HepG2 (cell line): Measurements from ENCODE around the gene TMEM8B. TPM values are rescaled to one million over a fixed set of nuclear protein-coding genes. Genes with fewer than 3 reads are reported as not detected.

Experiments
- ATAC-seq: fragments of 200-7000 bp; cut with Tn5 transposase; 3 replicates; pipeline ENCODE4 v1.9.1; 2020; ENCODE audit warnings: mild to moderate bottlenecking, moderate library complexity
- BruUV-seq: library from RNA; stranded (reverse); fragments of 400-500 nt; replicated peaks from 2 replicates; lab custom pipeline; 2021; lab: Mats Ljungman, UMichigan
- CTCF ChIA-PET: fragments of 300-600 bp; formaldehyde crosslinking; extraction: SDS; loops from one replicate; lab custom pipeline; 2021; ENCODE audit warnings: low total read pairs, inconsistent platforms, low intra/inter-chr PET ratio; lab: Yijun Ruan, JAX
- POLR2A ChIA-PET: fragments of 350-600 bp; sonication (Branson Sonifier 250); formaldehyde crosslinking; loops from one replicate; lab custom pipeline; 2020; ENCODE audit warnings: antibody characterized with exemption, inconsistent platforms; lab: Yijun Ruan, JAX
- DNase-seq: peaks from one replicate; pipeline ENCODE4 v3.0.0-alpha.2; 2015; ENCODE audit warnings: low spot score
- FAIRE-seq: peaks from 3 replicates; lab custom pipeline; 2011; peaks lifted over from hg19 to GRCh38; lab: Jason Lieb, UNC
- H2AFZ ChIP-seq: one replicate; pipeline ENCODE4 v1.6.1; 2011; ENCODE audit warnings: low read length, inconsistent platforms
- H3K27ac ChIP-seq: fragments of 300-600 bp; 3 replicates; pipeline ENCODE4 v1.8.0; 2011; ENCODE audit warnings: mixed run types, mild to moderate bottlenecking, mixed read lengths, low read length, inconsistent platforms; ENCODE audit not compliant: insufficient read depth; ENCODE audit errors: extremely low read length
- H3K27me3 ChIP-seq, 2 experiments: fragments of 200-600 bp in 1 of 2; 2 replicates in 1 of 2; 3 replicates in 1 of 2; pipeline versions ENCODE4 v1.6.0 to v1.8.0; 2011; ENCODE audit warnings: low read length in 2 of 2, mild to moderate bottlenecking in 2 of 2, moderate library complexity in 2 of 2, inconsistent platforms in 1 of 2; ENCODE audit not compliant: insufficient read depth in 2 of 2, control insufficient read depth in 1 of 2
- H3K36me3 ChIP-seq, 2 experiments: fragments of 200-600 bp in 1 of 2; replicated peaks in 1 of 2; 2 replicates in 1 of 2; 3 replicates in 1 of 2; pipeline versions ENCODE4 v1.5.1 to v1.8.0; 2011; ENCODE audit warnings: low read length in 2 of 2, inconsistent platforms in 1 of 2; ENCODE audit not compliant: insufficient read depth in 2 of 2, control insufficient read depth in 1 of 2
- H3K4me1 ChIP-seq: 2 replicates; pipeline ENCODE4 v1.5.1; 2012; ENCODE audit warnings: low read length, inconsistent platforms; ENCODE audit not compliant: insufficient read depth
- H3K4me2 ChIP-seq: 2 replicates; pipeline ENCODE4 v1.6.0; 2011; ENCODE audit warnings: low read depth, low read length, inconsistent platforms
- H3K4me3 ChIP-seq, 3 experiments: fragments of 200-600 bp in 1 of 3; sonication (generic), shearing (Covaris generic) in 1 of 3; replicated peaks in 1 of 3; 2 replicates each; pipeline ENCODE4 v1.5.1; 2011 to 2016; ENCODE audit warnings: low read length in 3 of 3, inconsistent platforms in 2 of 3, low read depth in 2 of 3, mild to moderate bottlenecking in 2 of 3, control low read depth in 1 of 3, mixed read lengths in 1 of 3; ENCODE audit not compliant: insufficient read depth in 1 of 3
- H3K79me2 ChIP-seq: one replicate; pipeline ENCODE4 v1.6.1; 2011; ENCODE audit warnings: low read length, inconsistent platforms; ENCODE audit not compliant: insufficient read depth
- H3K9ac ChIP-seq: 2 replicates; pipeline ENCODE4 v1.6.0; 2011; ENCODE audit warnings: mild to moderate bottlenecking, low read depth, low read length, inconsistent platforms; ENCODE audit not compliant: insufficient read depth
- H3K9me3 ChIP-seq: 2 replicates; pipeline ENCODE4 v1.5.1; 2012; ENCODE audit warnings: mild to moderate bottlenecking, low read length
- H4K20me1 ChIP-seq: 2 replicates; pipeline ENCODE4 v1.6.0; 2011; ENCODE audit warnings: inconsistent platforms, mild to moderate bottlenecking, low read length, moderate library complexity; ENCODE audit not compliant: insufficient read depth
- ATAD3A ChIP-seq: sonication (generic); formaldehyde crosslinking; IDR thresholded peaks from 2 replicates; pipeline ENCODE4 v1.4.0; 2020; ENCODE audit warnings: missing genetic modification reagents
- CHD2 ChIP-seq: IDR thresholded peaks from 2 replicates; pipeline ENCODE4 v1.6.1; 2011; ENCODE audit warnings: low read depth, low read length, improper control_type of control experiment
- KAT7 ChIP-seq: IDR thresholded peaks from 2 replicates; pipeline ENCODE4 v1.6.1; 2018; ENCODE audit warnings: borderline replicate concordance, missing compliant biosample characterization
- SMAD1 ChIP-seq: sonication (generic); formaldehyde crosslinking; IDR thresholded peaks from 2 replicates; pipeline ENCODE4 v1.4.0; 2020; ENCODE audit warnings: missing genetic modification reagents, low read depth, mild to moderate bottlenecking, borderline replicate concordance
- ZFP1 ChIP-seq: IDR thresholded peaks from 2 replicates; pipeline ENCODE4 v1.6.1; 2016
- ZNF24 ChIP-seq: fragments of 450-650 bp; IDR thresholded peaks from 2 replicates; pipeline ENCODE4 v1.6.1; 2017; ENCODE audit warnings: antibody characterized with exemption, mild to moderate bottlenecking
- ZNF256 ChIP-seq: sonication (generic); formaldehyde crosslinking; conservative IDR thresholded peaks from 2 replicates; pipeline ENCODE4 v1.4.0; 2020; ENCODE audit warnings: missing genetic modification reagents
- ZNF556 ChIP-seq: sonication (generic); formaldehyde crosslinking; IDR thresholded peaks from 2 replicates; pipeline ENCODE4 v1.4.0; 2020; ENCODE audit warnings: mild to moderate bottlenecking, missing genetic modification reagents, borderline replicate concordance
- ZNF644 ChIP-seq: IDR thresholded peaks from 2 replicates; pipeline ENCODE4 v1.6.1; 2016; ENCODE audit warnings: low read depth
- ZNF775 ChIP-seq: sonication (generic); formaldehyde crosslinking; IDR thresholded peaks from 2 replicates; pipeline ENCODE4 v1.4.0; 2020; ENCODE audit warnings: missing genetic modification reagents, mild to moderate bottlenecking, moderate library complexity, borderline replicate concordance
- WGBS: methylation state at CpG from one replicate; pipeline ENCODE4 v1.1.6; 2017; ENCODE audit warnings: low lambda C conversion rate; 5-methylcytosine and 5-hydroxymethylcytosine counted together
- in situ Hi-C: cut with HindIII; loops from 2 replicates; pipeline ENCODE4 v1.10.0; 2017; ENCODE audit warnings: low pct_unique_long_range_greater_than_20kb; ENCODE audit not compliant: extremely low pct_ligation_motif_present
- intact Hi-C: fragments of 100-400 bp; cut with micrococcal nuclease; formaldehyde crosslinking; loops from one replicate; pipeline ENCODE4 v1.10.0; 2022; ENCODE audit not compliant: unreplicated experiment
- polyA plus RNA-seq, 8 experiments: library from polyadenylated mRNA; depleted of rRNA in 3 of 8; stranded (reverse) in 7 of 8; unstranded in 1 of 8; fragments of >200 nt; fragmentation: Illumina TruSeq in 4 of 8; extraction: Trizol in 4 of 8; gene quantifications; 2 replicates each; pipeline versions ENCODE4 v1.2.1 to v1.2.3, GENCODE V29; 2011 to 2016; ENCODE audit warnings: low read depth in 4 of 8, missing spikeins in 1 of 8, mixed read lengths in 1 of 8; ENCODE audit not compliant: insufficient read depth in 1 of 8
- total RNA-seq, 5 experiments: library from RNA; depleted of rRNA; stranded (reverse); fragments of >200 nt; fragmentation: Illumina TruSeq; extraction: Trizol; gene quantifications; 2 replicates each; pipeline ENCODE4 v1.2.3, GENCODE V29; 2016; ENCODE audit warnings: low read depth in 1 of 5
- TF ChIP-seq, protein P1 (sequence below): sonication (generic); formaldehyde crosslinking; IDR thresholded peaks from 2 replicates; pipeline ENCODE4 v1.5.1; 2020; ENCODE audit warnings: mild to moderate bottlenecking, missing genetic modification reagents, borderline replicate concordance
- TF ChIP-seq, protein P2 (sequence below): sonication (generic); formaldehyde crosslinking; IDR thresholded peaks from 2 replicates; pipeline ENCODE4 v1.5.1; 2020; ENCODE audit warnings: missing genetic modification reagents, mild to moderate bottlenecking, borderline replicate concordance

TMEM8B gene
- total and polyA plus RNA-seq, 2 of the 13 experiments (the other 11 are each of a cell fraction or from before 2014, with no cell fraction given), result 2.1 to 2.7 TPM

DNA sequence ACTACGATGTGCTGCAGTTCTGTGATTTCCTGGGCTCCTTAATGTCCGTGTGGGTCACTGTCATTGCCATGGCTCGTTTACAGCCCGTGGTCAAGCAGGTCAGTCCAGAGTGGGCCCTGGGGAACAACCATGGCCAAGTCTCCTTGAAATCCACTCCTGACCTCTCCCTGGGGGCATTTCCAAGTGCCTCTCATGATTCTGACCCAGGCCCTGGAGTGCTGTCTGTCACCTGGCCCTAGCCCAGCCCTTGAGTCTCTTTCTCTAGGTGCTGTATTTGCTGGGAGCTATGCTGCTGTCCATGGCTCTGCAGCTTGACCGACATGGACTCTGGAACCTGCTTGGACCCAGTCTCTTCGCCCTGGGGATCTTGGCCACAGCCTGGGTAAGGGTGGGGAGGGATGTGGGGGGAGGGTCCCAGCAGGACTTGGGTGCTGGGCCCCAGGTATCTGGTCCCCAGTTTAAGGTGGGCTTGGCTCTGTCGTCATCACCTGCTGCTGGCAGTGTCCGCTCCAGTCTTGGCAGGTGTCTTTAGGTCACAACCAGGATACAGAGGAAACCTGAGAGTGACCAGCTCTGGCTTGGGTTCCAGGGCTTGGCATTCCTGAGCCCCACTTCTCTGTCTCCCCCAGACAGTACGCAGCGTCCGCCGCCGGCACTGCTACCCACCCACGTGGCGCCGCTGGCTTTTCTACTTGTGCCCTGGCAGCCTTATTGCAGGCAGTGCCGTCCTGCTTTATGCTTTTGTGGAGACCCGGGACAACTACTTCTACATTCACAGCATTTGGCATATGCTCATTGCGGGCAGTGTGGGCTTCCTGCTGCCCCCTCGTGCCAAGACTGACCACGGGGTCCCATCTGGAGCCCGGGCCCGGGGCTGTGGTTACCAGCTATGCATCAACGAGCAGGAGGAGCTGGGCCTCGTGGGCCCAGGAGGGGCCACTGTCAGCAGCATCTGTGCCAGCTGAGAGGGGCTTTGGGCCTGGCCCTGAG is 24.1 kb downstream of the TMEM8B start:
- in situ Hi-C loops, result no loop called here
- WGBS, result 53% methylated on average over 16 of the region's 25 CpGs
- Histone ChIP-seq H3K9ac (no peak overlapping the region), H3K36me3 (no peaks in the 10 kb centered on the region), H4K20me1 (no peaks in the 10 kb centered on the region), H2AFZ (no peak overlapping the region), H3K27me3 (peaks cover 0 to 20% of the 10 kb centered on the region in 2 experiments; a peak in 1 of 5 replicates), H3K9me3 (no peaks in the 10 kb centered on the region), H3K4me1 (no peaks in the 10 kb centered on the region), H3K79me2 (no peaks in the 10 kb centered on the region), H3K4me3 (no peak overlapping the region), H3K27ac (no peak overlapping the region), H3K4me2 (no peak overlapping the region)
- BruUV-seq, result no TSS peak
- POLR2A ChIA-PET, result no interaction called here
- no peak for DNase-seq
- ATAC-seq, result peak; percentile 48; the same call in 1 of the 3 replicates
- CTCF ChIA-PET, result no interaction called here
- no peak for TF ChIP-seq SMAD1 (CRISPR knock-in tag)
- no peak for TF ChIP-seq ZNF256 (CRISPR knock-in tag)
- TF ChIP-seq, protein P1, sequence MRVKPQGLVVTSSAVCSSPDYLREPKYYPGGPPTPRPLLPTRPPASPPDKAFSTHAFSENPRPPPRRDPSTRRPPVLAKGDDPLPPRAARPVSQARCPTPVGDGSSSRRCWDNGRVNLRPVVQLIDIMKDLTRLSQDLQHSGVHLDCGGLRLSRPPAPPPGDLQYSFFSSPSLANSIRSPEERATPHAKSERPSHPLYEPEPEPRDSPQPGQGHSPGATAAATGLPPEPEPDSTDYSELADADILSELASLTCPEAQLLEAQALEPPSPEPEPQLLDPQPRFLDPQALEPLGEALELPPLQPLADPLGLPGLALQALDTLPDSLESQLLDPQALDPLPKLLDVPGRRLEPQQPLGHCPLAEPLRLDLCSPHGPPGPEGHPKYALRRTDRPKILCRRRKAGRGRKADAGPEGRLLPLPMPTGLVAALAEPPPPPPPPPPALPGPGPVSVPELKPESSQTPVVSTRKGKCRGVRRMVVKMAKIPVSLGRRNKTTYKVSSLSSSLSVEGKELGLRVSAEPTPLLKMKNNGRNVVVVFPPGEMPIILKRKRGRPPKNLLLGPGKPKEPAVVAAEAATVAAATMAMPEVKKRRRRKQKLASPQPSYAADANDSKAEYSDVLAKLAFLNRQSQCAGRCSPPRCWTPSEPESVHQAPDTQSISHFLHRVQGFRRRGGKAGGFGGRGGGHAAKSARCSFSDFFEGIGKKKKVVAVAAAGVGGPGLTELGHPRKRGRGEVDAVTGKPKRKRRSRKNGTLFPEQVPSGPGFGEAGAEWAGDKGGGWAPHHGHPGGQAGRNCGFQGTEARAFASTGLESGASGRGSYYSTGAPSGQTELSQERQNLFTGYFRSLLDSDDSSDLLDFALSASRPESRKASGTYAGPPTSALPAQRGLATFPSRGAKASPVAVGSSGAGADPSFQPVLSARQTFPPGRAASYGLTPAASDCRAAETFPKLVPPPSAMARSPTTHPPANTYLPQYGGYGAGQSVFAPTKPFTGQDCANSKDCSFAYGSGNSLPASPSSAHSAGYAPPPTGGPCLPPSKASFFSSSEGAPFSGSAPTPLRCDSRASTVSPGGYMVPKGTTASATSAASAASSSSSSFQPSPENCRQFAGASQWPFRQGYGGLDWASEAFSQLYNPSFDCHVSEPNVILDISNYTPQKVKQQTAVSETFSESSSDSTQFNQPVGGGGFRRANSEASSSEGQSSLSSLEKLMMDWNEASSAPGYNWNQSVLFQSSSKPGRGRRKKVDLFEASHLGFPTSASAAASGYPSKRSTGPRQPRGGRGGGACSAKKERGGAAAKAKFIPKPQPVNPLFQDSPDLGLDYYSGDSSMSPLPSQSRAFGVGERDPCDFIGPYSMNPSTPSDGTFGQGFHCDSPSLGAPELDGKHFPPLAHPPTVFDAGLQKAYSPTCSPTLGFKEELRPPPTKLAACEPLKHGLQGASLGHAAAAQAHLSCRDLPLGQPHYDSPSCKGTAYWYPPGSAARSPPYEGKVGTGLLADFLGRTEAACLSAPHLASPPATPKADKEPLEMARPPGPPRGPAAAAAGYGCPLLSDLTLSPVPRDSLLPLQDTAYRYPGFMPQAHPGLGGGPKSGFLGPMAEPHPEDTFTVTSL, result no peak
- no peak for TF ChIP-seq ZFP1 (CRISPR knock-in tag)
- TF ChIP-seq ZNF556, result no peak
- TF ChIP-seq, protein P2, sequence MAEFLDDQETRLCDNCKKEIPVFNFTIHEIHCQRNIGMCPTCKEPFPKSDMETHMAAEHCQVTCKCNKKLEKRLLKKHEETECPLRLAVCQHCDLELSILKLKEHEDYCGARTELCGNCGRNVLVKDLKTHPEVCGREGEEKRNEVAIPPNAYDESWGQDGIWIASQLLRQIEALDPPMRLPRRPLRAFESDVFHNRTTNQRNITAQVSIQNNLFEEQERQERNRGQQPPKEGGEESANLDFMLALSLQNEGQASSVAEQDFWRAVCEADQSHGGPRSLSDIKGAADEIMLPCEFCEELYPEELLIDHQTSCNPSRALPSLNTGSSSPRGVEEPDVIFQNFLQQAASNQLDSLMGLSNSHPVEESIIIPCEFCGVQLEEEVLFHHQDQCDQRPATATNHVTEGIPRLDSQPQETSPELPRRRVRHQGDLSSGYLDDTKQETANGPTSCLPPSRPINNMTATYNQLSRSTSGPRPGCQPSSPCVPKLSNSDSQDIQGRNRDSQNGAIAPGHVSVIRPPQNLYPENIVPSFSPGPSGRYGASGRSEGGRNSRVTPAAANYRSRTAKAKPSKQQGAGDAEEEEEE (CRISPR knock-in tag), result no peak
- no peak for TF ChIP-seq ZNF775
- no peak for TF ChIP-seq ATAD3A (CRISPR knock-in tag)
- TF ChIP-seq CHD2, result no peak
- no peak for TF ChIP-seq ZNF24
- TF ChIP-seq KAT7 (CRISPR knock-in tag), result no peak
- no peak for TF ChIP-seq ZNF644 (CRISPR knock-in tag)
- no peak for FAIRE-seq
- intact Hi-C loops, result no loop called here
